HL-60 (cell line): ENCODE results near the gene KCNK7.

ENCODE experiments used
- DNase-seq, 2 experiments: peaks; one replicate each; pipeline ENCODE4 v3.0.0-alpha.2; 2010 to 2020; ENCODE audit warnings: low read depth in 1 of 2, low spot score in 1 of 2
- H3K27ac ChIP-seq: fragments of 250-450 bp; sonication (Bioruptor Pico); replicated peaks from 2 replicates; pipeline ENCODE4 v1.5.1; 2020; ENCODE audit warnings: mild to moderate bottlenecking, moderate library complexity
- H3K27me3 ChIP-seq: fragments of 250-450 bp; sonication (Bioruptor Pico); 2 replicates; pipeline ENCODE4 v1.5.1; 2021; ENCODE audit warnings: mild to moderate bottlenecking, moderate library complexity; ENCODE audit not compliant: insufficient read depth, poor library complexity, severe bottlenecking
- H3K4me3 ChIP-seq: replicated peaks from 2 replicates; pipeline ENCODE4 v1.5.1; 2011; ENCODE audit warnings: mild to moderate bottlenecking, control low read depth, low read length; ENCODE audit not compliant: insufficient read depth
- GABPA ChIP-seq: IDR thresholded peaks from 2 replicates; pipeline ENCODE4 v1.6.1; 2012; ENCODE audit warnings: low read depth
- POLR2AphosphoS5 ChIP-seq: IDR thresholded peaks from 2 replicates; pipeline ENCODE4 v1.6.1; 2012; ENCODE audit warnings: low read depth
- SPI1 ChIP-seq: IDR thresholded peaks from 2 replicates; pipeline ENCODE4 v1.6.1; 2012; ENCODE audit warnings: low read depth, mild to moderate bottlenecking, borderline replicate concordance
- TF ChIP-seq, protein P1 (sequence below): IDR thresholded peaks from 2 replicates; pipeline ENCODE4 v1.6.1; 2012; ENCODE audit warnings: low read depth; ENCODE audit not compliant: insufficient replicate concordance
- TF ChIP-seq, protein P2 (sequence below): IDR thresholded peaks from one replicate; pipeline ENCODE4 v1.5.1; 2011; ENCODE audit warnings: low read length, control low read depth, inconsistent platforms; ENCODE audit not compliant: insufficient read depth

KCNK7 gene

DNA sequence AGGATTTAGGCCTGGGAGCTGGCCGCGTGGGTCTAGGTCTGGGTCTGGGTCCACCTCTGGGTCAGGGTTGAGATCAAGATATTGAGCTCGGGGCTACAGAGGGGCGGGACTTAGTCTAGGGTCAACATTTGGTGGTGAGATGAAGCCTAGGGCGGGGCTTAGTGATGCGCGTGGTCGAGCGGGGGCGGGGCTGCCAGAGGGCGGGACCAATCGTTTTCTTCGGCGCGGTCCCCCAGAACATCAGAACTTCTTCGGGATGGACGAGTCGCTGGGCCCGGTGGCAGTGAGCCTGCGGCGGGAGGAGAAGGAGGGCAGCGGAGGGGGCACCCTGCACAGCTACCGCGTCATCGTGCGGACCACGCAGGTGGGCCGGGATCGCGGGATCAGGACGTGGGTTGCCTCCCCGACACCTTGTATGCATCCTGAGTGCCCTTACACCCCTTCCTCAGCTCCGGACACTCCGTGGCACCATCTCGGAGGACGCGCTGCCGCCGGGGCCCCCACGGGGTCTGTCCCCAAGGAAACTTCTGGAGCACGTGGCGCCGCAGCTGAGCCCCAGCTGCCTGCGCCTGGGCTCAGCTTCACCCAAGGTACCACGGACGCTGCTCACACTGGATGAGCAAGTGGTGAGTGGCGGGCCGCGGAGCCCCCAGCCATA, 46.5 kb upstream of the KCNK7 start:
- no peak for DNase-seq
- Histone ChIP-seq H3K27ac (peak overlapping the region; percentile 99; the same call in 1 of the 2 replicates), H3K4me3 (peak overlapping the region; percentile 61), H3K27me3 (no peaks in the 10 kb centered on the region)
- TF ChIP-seq POLR2AphosphoS5 (no peak), GABPA (no peak), SPI1 (no peak)
- TF ChIP-seq, protein P1, sequence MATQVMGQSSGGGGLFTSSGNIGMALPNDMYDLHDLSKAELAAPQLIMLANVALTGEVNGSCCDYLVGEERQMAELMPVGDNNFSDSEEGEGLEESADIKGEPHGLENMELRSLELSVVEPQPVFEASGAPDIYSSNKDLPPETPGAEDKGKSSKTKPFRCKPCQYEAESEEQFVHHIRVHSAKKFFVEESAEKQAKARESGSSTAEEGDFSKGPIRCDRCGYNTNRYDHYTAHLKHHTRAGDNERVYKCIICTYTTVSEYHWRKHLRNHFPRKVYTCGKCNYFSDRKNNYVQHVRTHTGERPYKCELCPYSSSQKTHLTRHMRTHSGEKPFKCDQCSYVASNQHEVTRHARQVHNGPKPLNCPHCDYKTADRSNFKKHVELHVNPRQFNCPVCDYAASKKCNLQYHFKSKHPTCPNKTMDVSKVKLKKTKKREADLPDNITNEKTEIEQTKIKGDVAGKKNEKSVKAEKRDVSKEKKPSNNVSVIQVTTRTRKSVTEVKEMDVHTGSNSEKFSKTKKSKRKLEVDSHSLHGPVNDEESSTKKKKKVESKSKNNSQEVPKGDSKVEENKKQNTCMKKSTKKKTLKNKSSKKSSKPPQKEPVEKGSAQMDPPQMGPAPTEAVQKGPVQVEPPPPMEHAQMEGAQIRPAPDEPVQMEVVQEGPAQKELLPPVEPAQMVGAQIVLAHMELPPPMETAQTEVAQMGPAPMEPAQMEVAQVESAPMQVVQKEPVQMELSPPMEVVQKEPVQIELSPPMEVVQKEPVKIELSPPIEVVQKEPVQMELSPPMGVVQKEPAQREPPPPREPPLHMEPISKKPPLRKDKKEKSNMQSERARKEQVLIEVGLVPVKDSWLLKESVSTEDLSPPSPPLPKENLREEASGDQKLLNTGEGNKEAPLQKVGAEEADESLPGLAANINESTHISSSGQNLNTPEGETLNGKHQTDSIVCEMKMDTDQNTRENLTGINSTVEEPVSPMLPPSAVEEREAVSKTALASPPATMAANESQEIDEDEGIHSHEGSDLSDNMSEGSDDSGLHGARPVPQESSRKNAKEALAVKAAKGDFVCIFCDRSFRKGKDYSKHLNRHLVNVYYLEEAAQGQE = no peak
- TF ChIP-seq, protein P2, sequence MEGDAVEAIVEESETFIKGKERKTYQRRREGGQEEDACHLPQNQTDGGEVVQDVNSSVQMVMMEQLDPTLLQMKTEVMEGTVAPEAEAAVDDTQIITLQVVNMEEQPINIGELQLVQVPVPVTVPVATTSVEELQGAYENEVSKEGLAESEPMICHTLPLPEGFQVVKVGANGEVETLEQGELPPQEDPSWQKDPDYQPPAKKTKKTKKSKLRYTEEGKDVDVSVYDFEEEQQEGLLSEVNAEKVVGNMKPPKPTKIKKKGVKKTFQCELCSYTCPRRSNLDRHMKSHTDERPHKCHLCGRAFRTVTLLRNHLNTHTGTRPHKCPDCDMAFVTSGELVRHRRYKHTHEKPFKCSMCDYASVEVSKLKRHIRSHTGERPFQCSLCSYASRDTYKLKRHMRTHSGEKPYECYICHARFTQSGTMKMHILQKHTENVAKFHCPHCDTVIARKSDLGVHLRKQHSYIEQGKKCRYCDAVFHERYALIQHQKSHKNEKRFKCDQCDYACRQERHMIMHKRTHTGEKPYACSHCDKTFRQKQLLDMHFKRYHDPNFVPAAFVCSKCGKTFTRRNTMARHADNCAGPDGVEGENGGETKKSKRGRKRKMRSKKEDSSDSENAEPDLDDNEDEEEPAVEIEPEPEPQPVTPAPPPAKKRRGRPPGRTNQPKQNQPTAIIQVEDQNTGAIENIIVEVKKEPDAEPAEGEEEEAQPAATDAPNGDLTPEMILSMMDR = no peak

DNA sequence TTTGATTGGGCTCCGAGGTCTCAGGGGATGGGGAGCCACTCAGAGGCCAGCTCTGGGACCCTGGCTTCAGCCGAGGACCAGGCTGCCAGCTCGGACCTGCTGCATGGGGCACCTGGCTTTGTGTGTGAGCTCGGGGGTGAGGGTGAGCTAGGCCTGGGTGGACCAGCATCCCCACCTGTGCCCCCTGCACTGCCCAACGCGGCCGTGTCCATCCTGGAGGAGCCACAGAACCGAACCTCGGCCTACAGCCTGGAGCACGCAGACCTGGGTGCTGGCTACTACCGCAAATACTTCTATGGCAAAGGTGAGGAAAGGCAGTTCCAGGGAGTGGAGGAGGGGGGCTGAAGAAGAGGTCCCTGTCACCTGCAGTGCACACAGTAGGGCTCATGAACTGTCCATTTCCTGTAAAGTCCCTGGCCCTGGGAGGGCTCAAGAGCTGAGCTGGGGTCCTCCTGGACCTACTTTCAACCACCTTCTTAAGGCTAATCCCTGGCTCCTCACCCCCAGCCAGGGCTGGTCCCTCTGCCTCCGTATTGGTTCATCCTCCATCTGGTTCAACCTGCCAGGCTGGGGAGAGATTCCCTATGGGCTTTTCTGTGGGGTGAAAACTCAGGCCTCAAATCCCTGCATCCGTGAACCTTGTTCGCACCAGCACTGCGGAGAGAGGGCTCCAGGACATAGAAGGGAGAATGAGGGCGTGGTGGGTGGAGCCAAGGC, 45.9 kb upstream of the KCNK7 start:
- TF ChIP-seq, protein P1 = no peak
- no peak for TF ChIP-seq GABPA
- TF ChIP-seq SPI1 = no peak
- TF ChIP-seq, protein P2 = no peak
- no peak for TF ChIP-seq POLR2AphosphoS5
- DNase-seq = no peak
- no peaks in the 10 kb centered on the region for H3K27me3 ChIP-seq
- H3K4me3 ChIP-seq = peak overlapping the region; percentile 61
- peak overlapping the region; percentile 99 for H3K27ac ChIP-seq

DNA sequence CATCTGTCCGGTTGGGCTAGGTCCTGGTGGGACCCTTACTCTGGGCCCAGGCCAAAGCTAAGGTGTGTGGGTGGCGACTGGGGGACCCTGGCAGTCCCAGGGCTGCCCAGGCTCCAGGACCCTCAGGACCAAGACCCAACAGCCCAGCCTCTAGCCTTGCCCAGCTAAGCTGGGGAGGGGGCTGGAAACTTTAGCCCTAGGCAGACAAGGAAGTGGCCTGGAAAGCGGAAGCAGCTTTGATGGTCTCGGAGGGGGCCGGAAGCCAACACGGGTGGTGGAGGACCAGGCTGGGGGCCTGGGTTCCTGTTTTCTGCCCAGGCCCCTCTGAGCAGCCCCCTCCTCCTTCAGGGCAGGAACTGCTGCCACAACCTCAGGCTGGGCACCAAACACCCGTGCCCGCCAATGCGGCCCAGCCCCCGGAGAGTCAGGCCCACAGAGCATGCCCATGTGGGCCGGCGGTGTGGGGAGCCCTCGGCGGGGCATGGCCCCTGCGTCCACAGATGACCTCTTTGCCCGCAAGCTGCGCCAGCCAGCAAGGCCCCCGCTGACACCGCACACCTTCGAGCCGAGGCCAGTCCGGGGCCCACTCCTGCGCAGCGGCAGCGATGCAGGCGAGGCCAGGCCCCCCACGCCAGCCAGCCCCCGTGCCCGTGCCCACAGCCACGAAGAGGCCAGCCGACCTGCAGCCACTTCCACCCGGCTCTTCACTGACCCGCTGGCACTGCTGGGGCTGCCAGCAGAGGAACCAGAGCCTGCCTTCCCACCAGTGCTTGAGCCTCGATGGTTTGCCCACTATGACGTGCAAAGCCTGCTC, 45.1 kb upstream of the KCNK7 start:
- TF ChIP-seq POLR2AphosphoS5 = peak; percentile 93
- TF ChIP-seq, protein P2 = no peak
- TF ChIP-seq, protein P1 = no peak
- peak; percentile 98 for TF ChIP-seq SPI1
- peak; percentile 79 for TF ChIP-seq GABPA
- DNase-seq = peak; percentile 77 to 96
- no peaks in the 10 kb centered on the region for H3K27me3 ChIP-seq
- H3K4me3 ChIP-seq = peak overlapping the region; percentile 61
- peak overlapping the region; percentile 99 for H3K27ac ChIP-seq
